Stimulated activated CD8-positive, alpha-beta memory T cell treated with anti-CD3 and anti-CD28 coated beads, Interleukin-4, amount 100 ng/mL, for 48 hours (primary cell): Measurements from ENCODE around the gene SLC37A3.
"Not testable (repeated sequence)": the region's sequence is repeated elsewhere in the genome, so short reads cannot be mapped to it uniquely, and the experiment has no call there.

Source experiments
- DNase-seq: peaks from one replicate; pipeline ENCODE4 v3.0.0-alpha.2; 2020

The SLC37A3 gene

GRCh38 chr7:140345426-140345825, 52.9 kb downstream of the SLC37A3 start:
- DNase-seq = no peak

- DNase-seq = no peak
Measured at GRCh38 chr7:140342727-140343514, 55.4 kb downstream of the SLC37A3 start.

- DNase-seq = not testable (repeated sequence)
Measured at GRCh38 chr7:140338959-140339358, 59.4 kb downstream of the SLC37A3 start.

- no peak for DNase-seq
Measured at GRCh38 chr7:140334341-140335057, 63.8 kb downstream of the SLC37A3 start.

GRCh38 chr7:140333686-140334085, 64.6 kb downstream of the SLC37A3 start:
- no peak for DNase-seq

GRCh38 chr7:140333223-140333622, 65.1 kb downstream of the SLC37A3 start:
- no peak for DNase-seq

GRCh38 chr7:140330595-140330994, 67.7 kb downstream of the SLC37A3 start:
- DNase-seq = no peak

GRCh38 chr7:140330128-140330527, 68.2 kb downstream of the SLC37A3 start:
- no peak for DNase-seq

GRCh38 chr7:140327261-140327661, 71.1 kb downstream of the SLC37A3 start:
- no peak for DNase-seq

- peak; percentile 59 for DNase-seq
Measured at GRCh38 chr7:140326116-140326928, 72.0 kb downstream of the SLC37A3 start.

GRCh38 chr7:140325600-140325999, 72.7 kb downstream of the SLC37A3 start:
- DNase-seq = no peak

- no peak for DNase-seq
Measured at GRCh38 chr7:140324714-140325113, 73.6 kb downstream of the SLC37A3 start.

- DNase-seq = no peak
Measured at GRCh38 chr7:140322759-140323158, 75.6 kb downstream of the SLC37A3 start.

- not testable (repeated sequence) for DNase-seq
Measured at GRCh38 chr7:140320078-140320477, 78.3 kb downstream of the SLC37A3 start.

- DNase-seq = no peak
Measured at GRCh38 chr7:140317999-140318398, 80.3 kb downstream of the SLC37A3 start.

- DNase-seq = peak; percentile 42
Measured at GRCh38 chr7:140317597-140317996, 80.7 kb downstream of the SLC37A3 start.

GRCh38 chr7:140316165-140316661, 82.1 kb downstream of the SLC37A3 start:
- peak; percentile 47 for DNase-seq

- no peak for DNase-seq
Measured at GRCh38 chr7:140315498-140316164, 82.7 kb downstream of the SLC37A3 start.

GRCh38 chr7:140314573-140315480, 83.5 kb downstream of the SLC37A3 start:
- DNase-seq = no peak

- DNase-seq = no peak
Measured at GRCh38 chr7:140312141-140312846, 86.0 kb downstream of the SLC37A3 start.

- DNase-seq = not testable (repeated sequence)
Measured at GRCh38 chr7:140311128-140311527, 87.2 kb downstream of the SLC37A3 start.
